ENCODE measurements around the gene ACTL7B. TPM values are rescaled to one million over a fixed set of nuclear protein-coding genes. Genes with fewer than 3 reads are reported as not detected.

Gene ACTL7B
- total and polyA plus RNA-seq, 2 of the 8 experiments (the other 6 are each of a cell fraction or from before 2014, with no cell fraction given), result not detected

DNA sequence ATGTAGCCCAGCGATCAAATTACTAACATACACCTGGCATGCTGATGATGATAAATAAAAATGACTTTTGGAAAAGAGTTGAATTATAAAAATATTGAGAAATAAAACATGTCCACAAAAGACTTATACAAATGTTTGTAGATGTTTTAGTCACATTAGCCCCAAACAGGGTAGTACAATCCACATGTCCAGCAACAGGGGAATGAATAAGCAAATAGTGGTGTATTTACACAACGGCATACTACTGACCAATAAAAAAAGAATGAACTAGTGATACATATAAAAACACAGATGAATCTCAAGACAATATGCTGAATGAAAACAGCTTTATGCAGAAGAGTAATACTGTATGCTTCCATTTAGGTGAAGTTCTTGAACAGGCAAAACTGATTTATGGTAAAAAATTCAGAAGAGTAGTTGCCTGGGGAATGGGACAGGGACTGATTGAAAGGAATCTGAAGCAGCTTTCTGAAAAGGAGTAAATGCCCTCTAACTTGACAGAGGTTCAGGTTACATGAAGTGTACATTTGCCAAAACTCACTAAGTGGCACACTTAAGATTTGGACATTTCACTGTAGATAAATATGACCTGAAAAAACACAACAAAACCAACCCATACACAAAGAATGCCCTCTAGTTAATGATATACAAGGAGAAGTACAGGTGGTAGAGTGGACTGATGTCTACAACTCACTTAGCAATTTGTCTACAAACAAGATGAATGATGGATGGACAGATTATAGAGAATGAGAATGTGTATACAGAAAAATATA lies 41.7 kb upstream of the ACTL7B start:
- ChIA-PET POLR2A (ENCODE audit: partially characterized antibody) (no interaction called here), CTCF (ENCODE audit: partially characterized antibody) (no interaction called here)
- H3K9ac ChIP-seq (replicated peaks in 1 of 4; ENCODE audit: extremely low read depth in 1 of 4, low read depth in 3 of 4, low read length in 3 of 4), result no peak overlapping the region
- FAIRE-seq (no peak), DNase-seq (ENCODE audit: low read depth in 1 of 2, low spot score in 2 of 2) (no peak)
- no peak overlapping the region for H3K4me2 ChIP-seq (ENCODE audit: insufficient read depth in 1 of 2, low read depth in 2 of 2, low read length in 2 of 2)
- H3K4me3 ChIP-seq (ENCODE audit: extremely low read depth in 1 of 4, insufficient read depth in 2 of 4, low read depth in 3 of 4, low read length in 4 of 4), result no peak overlapping the region
- H3K23me2 ChIP-seq (ENCODE audit: low read depth, low read length), result peaks cover 2% of the 10 kb centered on the region; the same call in 1 of the 2 replicates
- no peak overlapping the region for H4K91ac ChIP-seq (replicated peaks; ENCODE audit: insufficient read length, low read length)
- no peaks in the 10 kb centered on the region for H3K4me1 ChIP-seq (replicated peaks in 1 of 4; ENCODE audit: control insufficient read depth in 3 of 4, insufficient read depth in 4 of 4, low read length in 3 of 4)
- H3K56ac ChIP-seq (replicated peaks; ENCODE audit: insufficient read length, low read depth, low read length), result no peak overlapping the region
- WGBS, 2 experiments (ENCODE audit: extremely low coverage in 1 of 2, insufficient coverage in 1 of 2, insufficient read length in 1 of 2, insufficient replicate concordance in 2 of 2, low coverage in 1 of 2, low lambda C conversion rate in 2 of 2, missing lambda C conversion rate in 1 of 2), result 81% methylated on average over 2 of the region's 2 CpGs; no CpG with 5 or more reads in 1 of the 2 experiments
- no peak overlapping the region for H2BK12ac ChIP-seq (ENCODE audit: low read depth, low read length)
- no peaks in the 10 kb centered on the region for H3K79me2 ChIP-seq (ENCODE audit: control insufficient read depth in 1 of 2, insufficient read depth in 2 of 2, low read length in 2 of 2)
- no peaks in the 10 kb centered on the region for H3K27me3 ChIP-seq (replicated peaks in 1 of 4; ENCODE audit: control insufficient read depth in 3 of 4, extremely low read depth in 1 of 4, insufficient read depth in 3 of 4, low read length in 3 of 4)
- no peak overlapping the region for H2BK5ac ChIP-seq (ENCODE audit: low read depth, low read length)
- no peak overlapping the region for H3K18ac ChIP-seq (ENCODE audit: extremely low read depth, low read length)
- H4K20me1 ChIP-seq (replicated peaks in 1 of 2; ENCODE audit: control insufficient read depth in 1 of 2, insufficient read depth in 2 of 2, low read length in 2 of 2), result peaks cover 0 to 5% of the 10 kb centered on the region in 2 experiments
- H2BK20ac ChIP-seq (ENCODE audit: low read length), result no peak overlapping the region
- H3K4ac ChIP-seq (replicated peaks; ENCODE audit: insufficient read length, low read depth, low read length), result no peak overlapping the region
- H2AFZ ChIP-seq (ENCODE audit: low read length), result no peak overlapping the region
- no peak overlapping the region for H3K23ac ChIP-seq (ENCODE audit: insufficient read length)
- no peaks in the 10 kb centered on the region for H3K79me1 ChIP-seq (ENCODE audit: low read depth, low read length)
- H3K9me3 ChIP-seq (ENCODE audit: insufficient read depth in 2 of 2, low read depth in 1 of 2, low read length in 1 of 2), result no peaks in the 10 kb centered on the region
- H4K5ac ChIP-seq (ENCODE audit: insufficient read length, low read depth, low read length), result no peak overlapping the region
- H2BK120ac ChIP-seq (replicated peaks; ENCODE audit: low read depth, low read length), result no peak overlapping the region
- no peak overlapping the region for H2AK5ac ChIP-seq (ENCODE audit: low read depth, low read length)
- no peak overlapping the region for H3K27ac ChIP-seq (ENCODE audit: low read depth, low read length)
- no peak overlapping the region for H4K8ac ChIP-seq (ENCODE audit: extremely low read depth, insufficient read depth, low read length)
- H3K14ac ChIP-seq (ENCODE audit: insufficient read length), result no peak overlapping the region
- no peak overlapping the region for H2BK15ac ChIP-seq (ENCODE audit: low read length)
- H3K36me3 ChIP-seq (ENCODE audit: control insufficient read depth in 2 of 4, insufficient read depth in 4 of 4, low read length in 3 of 4), result peaks cover 16 to 65% (median 50%) of the 10 kb centered on the region in 4 experiments
- TF ChIP-seq RFX5 (IDR thresholded peaks at IDR 0.05; ENCODE audit: borderline replicate concordance, low read depth, low read length) (no peak), SP1 (IDR thresholded peaks at IDR 0.05; ENCODE audit: low read depth, low read length) (no peak), POU5F1 (IDR thresholded peaks at IDR 0.05; ENCODE audit: low read depth, low read length) (no peak), SIX5 (IDR thresholded peaks at IDR 0.05; ENCODE audit: low read depth, low read length) (no peak), KDM5A (IDR thresholded peaks at IDR 0.05; ENCODE audit: low read length) (no peak), EGR1 (IDR thresholded peaks at IDR 0.05; ENCODE audit: borderline replicate concordance, low read depth, low read length) (no peak), KDM4A (IDR thresholded peaks at IDR 0.05; ENCODE audit: low read depth, low read length, severe bottlenecking) (no peak), TCF12 (IDR thresholded peaks at IDR 0.05; ENCODE audit: low read depth, low read length) (no peak), POLR2A (IDR thresholded peaks at IDR 0.05; ENCODE audit: control extremely low read depth in 1 of 2, low read depth in 2 of 2, low read length in 2 of 2) (no peak), CREB1 (IDR thresholded peaks at IDR 0.05) (no peak), NRF1 (IDR thresholded peaks at IDR 0.05; ENCODE audit: low read depth, low read length) (no peak), HDAC6 (IDR thresholded peaks at IDR 0.05; ENCODE audit: low read depth, low read length) (no peak), BRCA1 (IDR thresholded peaks at IDR 0.05; ENCODE audit: low read depth, low read length) (no peak), JUND (IDR thresholded peaks at IDR 0.05; ENCODE audit: low read length) (no peak), ASH2L (IDR thresholded peaks at IDR 0.05; ENCODE audit: low read length) (no peak)
